Erythroblast (primary cell): ENCODE data around the gene NRG3.

Experiments
- DNase-seq, 2 experiments: peaks; one replicate each; lab custom pipeline; 2025; lab: John Stamatoyannopoulos, UW
- GATA1 ChIP-seq: IDR thresholded peaks from 2 replicates; pipeline ENCODE4 v1.6.1; 2011; ENCODE audit warnings: low read depth, mild to moderate bottlenecking, control low read depth, low read length, moderate library complexity
- POLR2A ChIP-seq: IDR thresholded peaks from 2 replicates; pipeline ENCODE4 v1.6.1; 2011; ENCODE audit warnings: mild to moderate bottlenecking, low read length

NRG3 gene

GRCh38 chr10:81874875-81875466, at the start of gene NRG3:
TSS of gene NRG3 (plus strand) at chr10:81875194.
- no peak for DNase-seq
- TF ChIP-seq POLR2A = no peak
- no peak for TF ChIP-seq GATA1

- TF ChIP-seq POLR2A (no peak), GATA1 (no peak)
- DNase-seq = no peak
These were observed 46.7 kb upstream of the NRG3 start for GRCh38 chr10:81828251-81828650.

GRCh38 chr10:81831060-81831459, 43.9 kb upstream of the NRG3 start:
- no peak for TF ChIP-seq POLR2A
- TF ChIP-seq GATA1 = no peak
- DNase-seq = no peak

GRCh38 chr10:81838950-81839349, 36.0 kb upstream of the NRG3 start:
- no peak for TF ChIP-seq POLR2A
- no peak for TF ChIP-seq GATA1
- no peak for DNase-seq

- no peak for DNase-seq
- no peak for TF ChIP-seq GATA1
- TF ChIP-seq POLR2A = no peak
These were observed 32.0 kb upstream of the NRG3 start for GRCh38 chr10:81843042-81843441.

GRCh38 chr10:81847675-81848074, 27.3 kb upstream of the NRG3 start:
- TF ChIP-seq POLR2A = no peak
- no peak for DNase-seq

- TF ChIP-seq POLR2A (no peak), GATA1 (no peak)
- DNase-seq = no peak
These were observed 26.5 kb upstream of the NRG3 start for GRCh38 chr10:81848514-81848913.

GRCh38 chr10:81848931-81849330, 26.1 kb upstream of the NRG3 start:
- no peak for DNase-seq
- TF ChIP-seq GATA1 = no peak
- TF ChIP-seq POLR2A = no peak

- no peak for DNase-seq
- TF ChIP-seq POLR2A (no peak), GATA1 (no peak)
These were observed 12.4 kb upstream of the NRG3 start for GRCh38 chr10:81862596-81862995.

- TF ChIP-seq POLR2A (no peak), GATA1 (no peak)
- no peak for DNase-seq
These were observed 11.2 kb upstream of the NRG3 start for GRCh38 chr10:81863771-81864170.

- TF ChIP-seq POLR2A (no peak), GATA1 (no peak)
- no peak for DNase-seq
These were observed 9.4 kb upstream of the NRG3 start for GRCh38 chr10:81865581-81865980.

GRCh38 chr10:81866753-81867152, 8.2 kb upstream of the NRG3 start:
- no peak for TF ChIP-seq GATA1
- DNase-seq = no peak

GRCh38 chr10:81870472-81870871, 4.5 kb upstream of the NRG3 start:
- TF ChIP-seq GATA1 (no peak), POLR2A (no peak)
- no peak for DNase-seq

- DNase-seq = no peak
- TF ChIP-seq POLR2A = no peak
- no peak for TF ChIP-seq GATA1
These were observed 3.4 kb upstream of the NRG3 start for GRCh38 chr10:81871558-81871957.

- no peak for DNase-seq
- no peak for TF ChIP-seq GATA1
- no peak for TF ChIP-seq POLR2A
These were observed 2.7 kb upstream of the NRG3 start for GRCh38 chr10:81872206-81872862.
